GM12892 (cell line): ENCODE results near the gene STK36.

Experiments
- POLR2A ChIP-seq: IDR thresholded peaks from 2 replicates; pipeline ENCODE4 v1.6.1; 2011; ENCODE audit warnings: low read depth, low read length, control low read depth
- POLR2AphosphoS5 ChIP-seq: IDR thresholded peaks from 2 replicates; pipeline ENCODE4 v1.6.1; 2011; ENCODE audit warnings: low read depth, low read length, control low read depth
- TAF1 ChIP-seq: IDR thresholded peaks from 2 replicates; pipeline ENCODE4 v1.6.1; 2011; ENCODE audit warnings: low read depth, mild to moderate bottlenecking, control low read depth, low read length, borderline replicate concordance

DNA sequence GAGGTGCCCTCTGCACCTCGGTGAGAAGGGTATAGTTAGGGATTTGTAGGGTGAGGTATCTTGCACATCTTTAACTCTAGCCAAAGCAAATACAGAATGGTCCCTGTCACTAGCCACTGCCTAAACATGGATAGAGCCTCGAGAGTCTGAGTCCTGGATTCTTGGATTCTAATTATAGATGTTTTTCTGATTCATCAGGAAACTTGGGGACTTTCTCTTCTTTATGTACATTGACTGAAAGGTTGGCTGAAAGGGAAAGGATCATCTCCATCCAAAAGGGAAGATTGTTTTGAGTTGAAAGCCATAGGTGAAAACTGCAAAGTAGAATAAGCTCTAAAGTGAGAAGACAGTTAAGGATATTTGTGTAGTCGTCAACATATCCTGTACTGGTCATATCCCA, 8.2 kb downstream of the STK36 start:
- TF ChIP-seq POLR2A (no peak), POLR2AphosphoS5 (no peak), TAF1 (no peak)
